BE2C (cell line): ENCODE results near the gene SLC7A5.
"Not testable (repeated sequence)": the region's sequence is repeated elsewhere in the genome, so short reads cannot be mapped to it uniquely, and the experiment has no call there.

Experiments used
- DNase-seq: peaks from one replicate; pipeline ENCODE4 v3.0.0-alpha.2; 2020
- H3K27me3 ChIP-seq: fragments of 250-450 bp; sonication (Bioruptor Pico); 2 replicates; pipeline ENCODE4 v1.5.1; 2020; ENCODE audit warnings: mild to moderate bottlenecking
- H3K36me3 ChIP-seq: fragments of 250-450 bp; sonication (Bioruptor Pico); 2 replicates; pipeline ENCODE4 v1.5.1; 2020; ENCODE audit warnings: mild to moderate bottlenecking
- H3K4me1 ChIP-seq: fragments of 250-450 bp; sonication (Bioruptor Pico); 2 replicates; pipeline ENCODE4 v1.5.1; 2020
- H3K4me3 ChIP-seq: 2 replicates; pipeline ENCODE4 v1.5.1; 2011; ENCODE audit warnings: low read depth, low read length
- H3K9me3 ChIP-seq: fragments of 250-450 bp; sonication (Bioruptor Pico); 2 replicates; pipeline ENCODE4 v1.5.1; 2020
- CTCF ChIP-seq: IDR thresholded peaks from 2 replicates; pipeline ENCODE4 v1.5.1; 2012; ENCODE audit warnings: mild to moderate bottlenecking, low read depth, low read length

Gene SLC7A5

GRCh38 chr16:87881324-87882200 is 12.3 kb upstream of the SLC7A5 start:
- TF ChIP-seq CTCF: no peak
- Histone ChIP-seq H3K4me3 (no peak overlapping the region), H3K27me3 (no peaks in the 10 kb centered on the region), H3K36me3 (no peaks in the 10 kb centered on the region), H3K4me1 (no peaks in the 10 kb centered on the region), H3K9me3 (no peaks in the 10 kb centered on the region)
- DNase-seq: no peak

DNA sequence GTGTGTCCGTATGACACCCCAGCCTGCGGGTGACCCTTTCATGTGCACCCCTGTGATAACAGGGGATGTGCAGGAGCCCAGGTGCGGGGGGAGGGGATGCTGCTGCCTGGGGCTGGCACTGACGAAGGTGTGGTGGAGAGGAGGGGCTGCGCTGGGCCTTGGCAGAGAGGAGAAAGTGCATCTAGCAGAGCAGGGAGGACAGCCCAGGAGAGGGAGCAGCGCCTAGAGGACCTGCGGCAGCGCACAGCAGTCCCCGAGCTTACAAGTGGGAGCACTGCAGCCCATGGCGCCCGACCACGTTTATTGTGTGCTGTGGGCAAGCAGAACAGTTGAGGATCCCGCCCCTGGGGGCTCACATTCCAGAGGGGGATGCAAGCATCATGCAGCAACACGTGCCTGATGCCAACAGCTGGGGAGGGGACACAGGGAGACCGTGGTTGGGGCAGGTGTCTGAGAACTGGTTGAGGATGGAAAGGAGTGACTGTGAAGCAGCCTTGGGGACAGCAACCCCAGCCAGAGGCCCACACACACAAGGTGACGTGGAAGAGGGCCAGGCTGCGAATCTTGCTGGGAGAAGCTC is 10.9 kb upstream of the SLC7A5 start:
- TF ChIP-seq CTCF: no peak
- H3K9me3 ChIP-seq: no peaks in the 10 kb centered on the region
- DNase-seq: no peak
- no peak overlapping the region for H3K4me3 ChIP-seq
- H3K27me3 ChIP-seq: no peaks in the 10 kb centered on the region
- H3K36me3 ChIP-seq: no peaks in the 10 kb centered on the region
- H3K4me1 ChIP-seq: no peaks in the 10 kb centered on the region

GRCh38 chr16:87879411-87880013 is 10.2 kb upstream of the SLC7A5 start:
- H3K9me3 ChIP-seq, H3K27me3 ChIP-seq, H3K36me3 ChIP-seq, H3K4me1 ChIP-seq, DNase-seq, H3K4me3 ChIP-seq: not testable (repeated sequence)

DNA sequence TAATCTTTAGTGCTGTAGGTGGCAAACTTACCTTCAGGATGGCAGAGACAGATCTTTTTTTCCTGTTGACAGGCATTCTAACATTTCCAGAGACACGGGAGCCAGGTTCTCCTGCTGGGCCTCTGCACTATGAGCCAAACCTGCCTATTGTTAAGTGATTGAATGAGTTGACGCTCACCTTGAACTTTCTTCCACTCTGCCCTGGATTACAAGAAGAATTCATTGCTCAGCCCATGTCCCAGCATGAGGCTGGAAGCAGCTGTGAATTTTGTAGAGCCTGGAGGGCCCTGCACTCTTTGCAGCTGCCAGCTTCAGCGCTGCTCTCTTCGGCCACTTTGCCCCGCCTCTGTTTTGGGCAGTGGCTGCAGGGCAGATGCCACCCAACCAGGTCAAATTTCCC is 9.4 kb upstream of the SLC7A5 start:
- TF ChIP-seq CTCF: no peak
- Histone ChIP-seq H3K27me3 (no peaks in the 10 kb centered on the region), H3K36me3 (no peaks in the 10 kb centered on the region), H3K4me1 (no peaks in the 10 kb centered on the region), H3K4me3 (no peak overlapping the region), H3K9me3 (no peaks in the 10 kb centered on the region)
- no peak for DNase-seq

DNA sequence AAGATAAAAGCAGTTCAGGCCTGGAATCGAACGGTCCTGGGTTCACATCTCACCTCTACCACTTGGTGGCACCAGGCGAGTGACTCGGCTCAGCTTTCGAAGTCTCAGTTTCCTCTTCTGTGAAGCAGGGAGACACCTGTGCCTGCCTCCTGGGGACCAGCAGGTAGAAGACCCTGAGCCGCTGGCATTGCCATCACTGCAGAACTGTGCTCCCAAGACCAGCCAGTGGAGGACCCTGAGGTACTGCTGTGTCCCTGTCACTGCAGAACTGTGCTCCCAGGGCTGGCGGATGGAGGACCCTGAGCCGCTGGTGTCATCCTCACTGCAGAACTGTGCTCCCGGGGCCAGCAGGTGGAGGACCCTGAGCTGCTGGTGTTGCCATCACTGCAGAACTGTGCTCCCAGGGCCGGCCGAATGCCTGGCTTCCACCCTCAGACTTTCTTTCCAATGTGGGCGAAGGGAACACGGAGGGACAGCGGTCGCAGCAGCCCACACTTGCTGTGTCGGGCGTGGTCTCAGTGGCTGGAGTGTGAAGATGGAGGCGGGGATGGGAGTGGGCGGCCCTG is 8.7 kb upstream of the SLC7A5 start:
- Histone ChIP-seq H3K36me3 (no peaks in the 10 kb centered on the region), H3K4me1 (no peaks in the 10 kb centered on the region), H3K27me3 (no peaks in the 10 kb centered on the region), H3K4me3 (no peak overlapping the region), H3K9me3 (no peaks in the 10 kb centered on the region)
- TF ChIP-seq CTCF: peak; percentile 42
- no peak for DNase-seq

- DNase-seq: no peak
- Histone ChIP-seq H3K4me3 (no peak overlapping the region), H3K9me3 (no peaks in the 10 kb centered on the region), H3K36me3 (no peaks in the 10 kb centered on the region), H3K4me1 (peaks cover 6% of the 10 kb centered on the region), H3K27me3 (no peaks in the 10 kb centered on the region)
- TF ChIP-seq CTCF: no peak
Observed at GRCh38 chr16:87874639-87875427, 5.5 kb upstream of the SLC7A5 start.

DNA sequence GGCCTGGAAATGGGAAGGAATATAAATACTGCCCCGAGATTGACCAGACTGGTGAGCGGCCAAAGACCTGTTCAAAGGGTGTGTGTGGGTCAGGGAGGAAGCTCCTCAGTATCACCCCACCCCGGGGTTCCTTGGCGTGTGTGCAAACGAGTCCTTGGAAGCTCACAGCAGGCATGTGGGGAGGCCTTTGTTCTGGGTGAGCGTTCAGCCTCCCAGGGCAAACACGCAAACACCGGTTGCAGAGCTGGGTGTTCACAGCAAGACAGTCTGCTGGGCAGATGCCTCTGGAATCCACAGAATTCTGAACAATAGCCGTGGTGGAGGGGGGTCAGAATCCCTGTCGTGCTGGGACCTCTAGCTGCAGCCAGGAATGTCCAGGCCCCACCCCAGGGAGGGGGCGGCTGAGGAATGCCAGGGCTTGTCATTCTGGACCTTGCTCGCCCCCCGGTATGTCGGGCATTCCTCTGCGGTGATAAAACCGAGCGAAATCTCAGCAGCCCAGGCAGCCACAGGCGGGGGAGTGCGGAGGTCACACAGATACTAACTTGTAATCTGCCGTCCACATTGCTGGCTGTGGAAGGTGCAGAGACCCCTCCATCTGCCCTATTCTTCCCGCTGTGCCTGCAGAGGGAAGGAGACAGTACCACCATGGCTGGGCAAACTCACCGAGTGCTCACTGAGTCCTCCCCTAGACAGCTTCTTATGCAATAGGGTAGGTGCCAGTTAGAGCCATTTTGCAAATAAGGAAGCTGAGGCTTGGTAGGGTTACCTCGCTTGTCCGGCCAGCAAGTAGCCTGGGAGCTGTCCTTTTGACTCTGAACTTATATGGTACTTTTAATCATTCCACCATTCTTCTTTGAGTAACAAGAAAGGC is 1.3 kb upstream of the SLC7A5 start:
- not testable (repeated sequence) for DNase-seq, H3K9me3 ChIP-seq, H3K4me1 ChIP-seq, H3K36me3 ChIP-seq, H3K4me3 ChIP-seq, H3K27me3 ChIP-seq

DNA sequence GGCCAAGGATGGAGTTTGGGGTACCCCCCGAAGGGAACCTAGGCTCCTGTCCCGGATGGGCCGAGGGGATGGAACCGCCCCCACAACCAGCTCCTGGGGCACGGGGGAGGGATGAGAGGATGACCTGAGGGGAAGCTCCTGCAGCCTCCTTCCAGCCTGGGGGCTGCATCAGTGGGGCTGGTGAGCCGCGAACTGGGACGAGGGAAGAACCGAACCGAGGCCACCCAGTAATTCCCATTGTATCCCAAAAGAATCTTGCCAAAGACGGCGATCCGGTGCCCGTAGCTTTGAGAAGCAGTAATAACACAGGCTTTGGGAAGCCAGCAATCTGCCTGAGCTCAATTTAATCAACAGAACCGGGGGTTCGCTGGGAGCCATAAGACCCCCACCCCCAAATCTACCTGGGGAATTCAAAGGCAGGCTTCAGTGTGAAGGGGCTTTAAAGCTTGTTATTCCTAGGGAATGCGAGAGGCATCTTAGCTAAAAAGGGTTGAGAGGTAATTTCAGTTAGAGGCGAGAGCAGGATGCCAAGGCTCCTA is 641 bp upstream of the SLC7A5 start:
- H3K4me3 ChIP-seq, H3K36me3 ChIP-seq, H3K27me3 ChIP-seq, H3K4me1 ChIP-seq, DNase-seq, H3K9me3 ChIP-seq: not testable (repeated sequence)
